ENCODE data around the gene XKR3.
"Not testable (repeated sequence)": the region's sequence is repeated elsewhere in the genome, so short reads cannot be mapped to it uniquely, and the experiment has no call there.

XKR3 gene

DNA sequence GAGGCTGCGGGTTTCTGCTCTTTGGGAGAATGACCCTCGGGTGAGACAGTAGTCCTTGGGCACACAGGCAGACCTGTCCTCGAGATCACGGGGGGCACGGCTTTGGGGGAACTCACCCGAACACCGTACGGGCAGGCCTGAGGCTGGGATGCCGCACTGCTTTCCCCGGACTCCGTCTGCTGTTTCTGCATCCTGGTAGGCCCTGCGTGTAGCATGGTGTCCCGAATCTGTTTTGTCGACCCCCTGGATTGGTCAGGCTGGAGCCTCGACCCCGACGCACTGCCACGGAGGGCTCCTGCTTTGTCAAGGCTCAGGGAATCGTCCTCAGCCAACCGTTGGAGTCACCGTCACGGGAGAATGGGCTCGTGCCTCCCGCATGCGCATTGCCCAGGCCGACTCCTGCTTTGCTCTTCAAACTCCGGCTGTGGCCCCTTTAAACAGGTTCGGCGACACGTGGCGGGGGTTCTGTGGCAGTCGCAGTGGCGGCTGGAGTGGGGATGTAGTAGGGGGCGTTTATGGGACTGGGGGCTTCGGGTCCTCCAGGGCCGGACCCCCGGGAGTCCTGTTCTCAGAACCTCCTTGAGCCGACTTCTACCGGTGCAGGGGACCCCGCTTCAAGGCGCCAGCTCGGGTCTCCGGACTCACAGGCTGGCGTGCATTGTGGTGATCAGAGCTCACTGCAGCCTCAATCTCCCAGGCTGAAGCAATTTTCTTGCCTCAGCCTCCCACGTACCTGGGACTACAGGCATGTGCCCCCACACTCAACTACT lies 76.9 kb downstream of the XKR3 start:
- not testable (repeated sequence) for DNase-seq (ENCODE audit: low read depth in 2 of 2)

GRCh38 chr22:16747266-16748159 lies 77.7 kb downstream of the XKR3 start:
- not testable (repeated sequence) for DNase-seq (ENCODE audit: low read depth in 2 of 2)

- DNase-seq (ENCODE audit: low read depth in 2 of 2): not testable (repeated sequence)
Observed at GRCh38 chr22:16734271-16734670, 90.9 kb downstream of the XKR3 start.
